Astrocyte of the spinal cord (primary cell): ENCODE data around the gene UBN2.

ENCODE experiments used
- DNase-seq: peaks from one replicate; pipeline ENCODE4 v3.0.0; 2011; ENCODE audit warnings: low read depth, low spot score
- H3K4me3 ChIP-seq: 2 replicates; pipeline ENCODE4 v1.5.1; 2011; ENCODE audit warnings: low read depth, mild to moderate bottlenecking, low read length, moderate library complexity
- CTCF ChIP-seq: IDR thresholded peaks from 2 replicates; pipeline ENCODE4 v1.5.1; 2012; ENCODE audit warnings: low read depth, mild to moderate bottlenecking, low read length, inconsistent platforms
- in situ Hi-C: cut with HindIII; loops from 2 replicates; pipeline ENCODE4 v1.10.0; 2017; ENCODE audit warnings: low sequenced_read_pairs

Gene UBN2

GRCh38 chr7:139293534-139293933 is 62.5 kb downstream of the UBN2 start:
- in situ Hi-C loops, result no loop called here
- no peak for DNase-seq
- H3K4me3 ChIP-seq, result no peak overlapping the region
- TF ChIP-seq CTCF, result no peak

GRCh38 chr7:139294241-139294640 is 63.2 kb downstream of the UBN2 start:
- no peak for DNase-seq
- H3K4me3 ChIP-seq, result no peak overlapping the region
- in situ Hi-C loops, result no loop called here
- TF ChIP-seq CTCF, result no peak

- no peak for TF ChIP-seq CTCF
- in situ Hi-C loops, result no loop called here
- DNase-seq, result no peak
- no peak overlapping the region for H3K4me3 ChIP-seq
Observed at GRCh38 chr7:139294951-139295575, 64.0 kb downstream of the UBN2 start.

GRCh38 chr7:139297795-139298194 is 66.8 kb downstream of the UBN2 start:
- DNase-seq, result no peak
- no peak overlapping the region for H3K4me3 ChIP-seq
- TF ChIP-seq CTCF, result no peak
- in situ Hi-C loops, result no loop called here

- no peak for DNase-seq
- no peak for TF ChIP-seq CTCF
- H3K4me3 ChIP-seq, result no peak overlapping the region
- in situ Hi-C loops, result no loop called here
Observed at GRCh38 chr7:139299296-139299695, 68.3 kb downstream of the UBN2 start.

GRCh38 chr7:139300390-139300789 is 69.4 kb downstream of the UBN2 start:
- in situ Hi-C loops, result no loop called here
- no peak for DNase-seq
- TF ChIP-seq CTCF, result no peak
- H3K4me3 ChIP-seq, result no peak overlapping the region

GRCh38 chr7:139304517-139304916 is 73.5 kb downstream of the UBN2 start:
- in situ Hi-C loops, result no loop called here
- no peak for TF ChIP-seq CTCF
- H3K4me3 ChIP-seq, result no peak overlapping the region
- DNase-seq, result no peak
